Measurements from ENCODE around the gene NPRL2. TPM values are rescaled to one million over a fixed set of nuclear protein-coding genes. Genes with fewer than 3 reads are reported as not detected.

NPRL2 gene
- total RNA-seq, 1 experiment from 2014 or later = 35.4 TPM

Other genes starting within 250 kb of the NPRL2 start
- 15.7 TPM for gene SEMA3F, start 195.5 kb downstream of the NPRL2 start, total RNA-seq (2021; ENCODE audit: unreplicated experiment)
- gene GNAT1, start 159.2 kb downstream of the NPRL2 start, total RNA-seq (2021; ENCODE audit: unreplicated experiment) = not detected
- 3.1 TPM for gene SLC38A3, start 145.5 kb downstream of the NPRL2 start, total RNA-seq (2021; ENCODE audit: unreplicated experiment)
- 170 TPM for gene GNAI2, start 114.6 kb downstream of the NPRL2 start, total RNA-seq (2021; ENCODE audit: unreplicated experiment)
- 46.2 TPM for gene SEMA3B, start 81.6 kb downstream of the NPRL2 start, total RNA-seq (2021; ENCODE audit: unreplicated experiment)
- gene LSMEM2, start 71.7 kb downstream of the NPRL2 start, total RNA-seq (2021; ENCODE audit: unreplicated experiment) = not detected
- 146 TPM for gene IFRD2, start 58.3 kb downstream of the NPRL2 start, total RNA-seq (2021; ENCODE audit: unreplicated experiment)
- gene HYAL3, start 51.4 kb downstream of the NPRL2 start, total RNA-seq (2021; ENCODE audit: unreplicated experiment) = 10.3 TPM
- 21.3 TPM for gene NAA80, start 51.4 kb downstream of the NPRL2 start, total RNA-seq (2021; ENCODE audit: unreplicated experiment)
- 6.1 TPM for gene HYAL1, start 47.2 kb downstream of the NPRL2 start, total RNA-seq (2021; ENCODE audit: unreplicated experiment)
- 42.2 TPM for gene HYAL2, start 28.0 kb downstream of the NPRL2 start, total RNA-seq (2021; ENCODE audit: unreplicated experiment)
- 34.0 TPM for gene TUSC2, start 22.6 kb downstream of the NPRL2 start, total RNA-seq (2021; ENCODE audit: unreplicated experiment)
- gene RASSF1, start 9.9 kb downstream of the NPRL2 start, total RNA-seq (2021; ENCODE audit: unreplicated experiment) = 29.6 TPM
- gene ZMYND10, start 5.0 kb downstream of the NPRL2 start, total RNA-seq (2021; ENCODE audit: unreplicated experiment) = 3.3 TPM
- 9.5 TPM for gene CYB561D2, start 87 bp upstream of the NPRL2 start, total RNA-seq (2021; ENCODE audit: unreplicated experiment)
- 24.6 TPM for gene TMEM115, start 8.7 kb upstream of the NPRL2 start, total RNA-seq (2021; ENCODE audit: unreplicated experiment)
- 10.2 TPM for gene CACNA2D2, start 152.9 kb upstream of the NPRL2 start, total RNA-seq (2021; ENCODE audit: unreplicated experiment)
- gene C3orf18, start 217.0 kb upstream of the NPRL2 start, total RNA-seq (2021; ENCODE audit: unreplicated experiment) = 10.1 TPM
- 20.5 TPM for gene HEMK1, start 218.7 kb upstream of the NPRL2 start, total RNA-seq (2021; ENCODE audit: unreplicated experiment)